ENCODE data around the gene SLC34A2. TPM values are rescaled to one million over a fixed set of nuclear protein-coding genes. Genes with fewer than 3 reads are reported as not detected.
"Not testable (repeated sequence)": the region's sequence is repeated elsewhere in the genome, so short reads cannot be mapped to it uniquely, and the experiment has no call there.

The SLC34A2 gene, protein sequence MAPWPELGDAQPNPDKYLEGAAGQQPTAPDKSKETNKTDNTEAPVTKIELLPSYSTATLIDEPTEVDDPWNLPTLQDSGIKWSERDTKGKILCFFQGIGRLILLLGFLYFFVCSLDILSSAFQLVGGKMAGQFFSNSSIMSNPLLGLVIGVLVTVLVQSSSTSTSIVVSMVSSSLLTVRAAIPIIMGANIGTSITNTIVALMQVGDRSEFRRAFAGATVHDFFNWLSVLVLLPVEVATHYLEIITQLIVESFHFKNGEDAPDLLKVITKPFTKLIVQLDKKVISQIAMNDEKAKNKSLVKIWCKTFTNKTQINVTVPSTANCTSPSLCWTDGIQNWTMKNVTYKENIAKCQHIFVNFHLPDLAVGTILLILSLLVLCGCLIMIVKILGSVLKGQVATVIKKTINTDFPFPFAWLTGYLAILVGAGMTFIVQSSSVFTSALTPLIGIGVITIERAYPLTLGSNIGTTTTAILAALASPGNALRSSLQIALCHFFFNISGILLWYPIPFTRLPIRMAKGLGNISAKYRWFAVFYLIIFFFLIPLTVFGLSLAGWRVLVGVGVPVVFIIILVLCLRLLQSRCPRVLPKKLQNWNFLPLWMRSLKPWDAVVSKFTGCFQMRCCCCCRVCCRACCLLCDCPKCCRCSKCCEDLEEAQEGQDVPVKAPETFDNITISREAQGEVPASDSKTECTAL
- total RNA-seq (not detected), polyA plus RNA-seq (not detected), total RNA-seq (not detected)

DNA sequence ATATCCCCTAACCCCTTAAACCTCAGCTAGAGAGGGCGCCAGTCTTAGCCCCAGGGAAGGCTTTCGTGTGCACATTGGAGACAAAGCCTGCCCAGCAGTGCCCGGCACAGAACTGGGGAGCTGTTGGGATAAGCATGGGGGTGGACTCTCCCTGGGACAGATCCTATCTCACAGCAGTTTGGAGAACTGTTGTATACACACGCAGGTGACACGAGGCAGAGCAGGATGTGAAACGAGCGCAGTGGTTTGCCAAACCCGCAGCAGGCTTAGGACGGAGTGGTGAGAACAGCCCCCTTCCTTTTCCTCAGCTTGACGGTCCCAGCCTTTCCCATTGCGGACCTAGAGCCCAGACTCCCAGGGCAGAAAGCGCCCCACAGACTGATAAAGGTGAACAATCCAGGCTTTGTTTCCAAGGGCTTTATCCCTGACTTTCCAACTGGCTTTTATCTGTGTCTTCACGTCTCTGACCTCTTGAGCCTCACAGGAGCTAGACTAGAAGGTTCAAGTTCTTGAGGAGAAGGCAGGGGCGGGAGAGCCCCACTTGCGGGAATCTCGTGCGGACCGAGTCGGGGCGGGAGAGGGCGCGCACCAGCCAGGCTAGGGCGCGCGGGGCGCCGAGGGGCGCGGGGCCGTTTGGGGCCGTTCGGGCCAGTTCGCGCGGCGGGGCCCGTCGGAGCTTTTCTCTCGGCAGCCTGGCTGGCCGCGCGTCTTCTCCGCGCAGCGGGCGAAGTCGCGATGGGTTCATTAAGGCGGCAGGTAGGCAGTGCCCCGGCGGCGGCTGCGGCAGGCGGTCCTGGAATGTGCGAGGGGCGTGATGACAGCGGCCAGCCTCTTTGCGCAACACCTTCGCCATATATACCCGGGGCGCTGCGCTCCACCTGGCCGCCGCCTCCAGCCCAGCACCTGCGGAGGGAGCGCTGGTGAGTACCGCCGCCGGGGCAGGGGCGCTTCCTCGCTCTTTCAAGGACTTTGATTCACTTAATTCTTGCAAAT lies at the start of gene SLC34A2:
Gene SLC34A2, plus strand, starts transcription at position 881 of the 993 bp plus-strand sequence. CDS start 6,650 bp downstream, outside the sequence.
- H3K27me3 ChIP-seq (ENCODE audit: control insufficient read depth in 2 of 2, insufficient read depth in 2 of 2, low read length in 2 of 2): peaks cover 0 to 3% of the 10 kb centered on the region in 2 donors
- intact Hi-C loops (cut with micrococcal nuclease): no loop called here
- no peaks in the 10 kb centered on the region for H3K9me3 Mint-ChIP-seq
- H3K4me1 Mint-ChIP-seq: peaks cover 0 to 10% (median 5%) of the 10 kb centered on the region in 7 donors
- no peak within 1 kb of the TSS for H3K27ac Mint-ChIP-seq
- no peaks in the 10 kb centered on the region for H3K36me3 Mint-ChIP-seq
- CTCF ChIA-PET: no interaction called here
- POLR2A ChIA-PET: no interaction called here
- no peak within 1 kb of the TSS for H3K27ac ChIP-seq (ENCODE audit: low read depth, low read length)
- DNase-seq: no peak
- H3K4me3 Mint-ChIP-seq: peak within 1 kb of the TSS in 1 of 10 donors; percentile 37
- H3K4me3 ChIP-seq (ENCODE audit: low read length): no peak within 1 kb of the TSS
- no peak for ATAC-seq
- peaks cover 21 to 40% (median 32%) of the 10 kb centered on the region in 5 donors for H3K27me3 Mint-ChIP-seq
- H3K9me3 ChIP-seq (ENCODE audit: control insufficient read depth in 2 of 3, low read length in 3 of 3): no peaks in the 10 kb centered on the region
- no peaks in the 10 kb centered on the region for H3K4me1 ChIP-seq (ENCODE audit: control insufficient read depth in 2 of 2, insufficient read depth in 2 of 2, low read length in 2 of 2)
- H3K36me3 ChIP-seq (ENCODE audit: control insufficient read depth in 2 of 3, insufficient read depth in 3 of 3, low read length in 3 of 3): no peaks in the 10 kb centered on the region

DNA sequence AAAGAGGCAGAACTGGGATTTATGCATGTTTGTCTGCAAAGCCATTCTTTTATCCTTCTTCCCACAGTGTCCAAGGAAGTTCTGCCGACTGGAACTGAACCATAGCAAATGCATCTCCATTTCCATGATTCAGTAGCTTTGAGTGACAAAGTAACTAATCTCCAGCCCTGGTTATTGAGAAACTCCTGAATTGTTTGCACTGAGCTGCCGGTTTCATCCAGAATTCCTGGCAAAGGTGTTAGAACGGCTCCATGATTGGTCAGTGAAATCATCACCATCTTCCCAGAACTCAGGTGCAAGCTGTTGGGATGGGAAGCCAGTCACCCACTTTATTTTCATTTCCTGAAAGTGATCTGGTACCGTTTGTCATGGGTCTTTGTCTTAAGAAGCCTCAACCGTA lies 47.0 kb upstream of the SLC34A2 start:
- peaks cover 0 to 4% (median 0%) of the 10 kb centered on the region in 11 donors for H3K9me3 Mint-ChIP-seq
- peaks cover 0 to 8% (median 6%) of the 10 kb centered on the region in 5 donors for H3K27me3 Mint-ChIP-seq
- CTCF ChIA-PET: no interaction called here

DNA sequence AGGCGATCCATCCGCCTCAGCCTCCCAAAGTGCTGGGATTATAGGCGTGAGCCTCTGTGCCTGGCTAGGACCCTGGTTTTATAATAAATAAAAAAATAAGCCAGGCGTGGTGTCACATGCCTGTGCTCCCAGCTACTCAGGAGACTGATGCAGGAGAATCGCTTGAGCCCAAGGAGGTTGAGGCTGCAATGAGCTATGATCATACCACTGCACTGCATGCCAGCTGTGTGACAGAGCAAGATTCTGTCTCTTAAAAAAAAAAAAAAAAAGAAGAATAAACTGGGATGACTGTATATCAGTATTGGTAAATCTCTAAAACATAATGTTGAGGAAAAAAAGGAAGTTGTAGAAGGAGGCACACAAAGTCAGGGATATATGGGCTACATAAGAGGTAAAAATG lies 45.7 kb upstream of the SLC34A2 start:
- peaks cover 0 to 2% (median 0%) of the 10 kb centered on the region in 5 donors for H3K36me3 Mint-ChIP-seq
- POLR2A ChIA-PET: no interaction called here
- Histone ChIP-seq H3K4me3 (ENCODE audit: low read length) (no peak overlapping the region), H3K36me3 (ENCODE audit: control insufficient read depth in 2 of 3, insufficient read depth in 3 of 3, low read length in 3 of 3) (no peaks in the 10 kb centered on the region), H3K4me1 (ENCODE audit: control insufficient read depth in 2 of 2, insufficient read depth in 2 of 2, low read length in 2 of 2) (no peaks in the 10 kb centered on the region), H3K27me3 (ENCODE audit: control insufficient read depth in 2 of 2, insufficient read depth in 2 of 2, low read length in 2 of 2) (no peaks in the 10 kb centered on the region), H3K27ac (ENCODE audit: low read depth, low read length) (no peak overlapping the region), H3K9me3 (ENCODE audit: control insufficient read depth in 2 of 3, low read length in 3 of 3) (no peaks in the 10 kb centered on the region)
- intact Hi-C loops (cut with micrococcal nuclease): no loop called here
- H3K9me3 Mint-ChIP-seq: peaks cover 0 to 4% (median 0%) of the 10 kb centered on the region in 11 donors
- CTCF ChIA-PET: no interaction called here
- no peak overlapping the region for H3K27ac Mint-ChIP-seq
- peaks cover 0 to 7% (median 1%) of the 10 kb centered on the region in 5 donors for H3K27me3 Mint-ChIP-seq
- ATAC-seq (no peak), DNase-seq (no peak)
- peaks cover 0 to 2% (median 0%) of the 10 kb centered on the region in 7 donors for H3K4me1 Mint-ChIP-seq
- H3K4me3 Mint-ChIP-seq: no peak overlapping the region

More for the DNA sequence above, 47.0 kb upstream of the SLC34A2 start:
- POLR2A ChIA-PET: no interaction called here
- Mint-ChIP-seq H3K4me3 (no peak overlapping the region), H3K36me3 (peaks cover 0 to 4% (median 0%) of the 10 kb centered on the region in 5 donors), H3K27ac (no peak overlapping the region), H3K4me1 (peaks cover 0 to 2% (median 0%) of the 10 kb centered on the region in 7 donors)
- no peaks in the 10 kb centered on the region for H3K9me3 ChIP-seq (ENCODE audit: control insufficient read depth in 2 of 3, low read length in 3 of 3)
- H3K4me3 ChIP-seq (ENCODE audit: low read length): no peak overlapping the region
- no peak overlapping the region for H3K27ac ChIP-seq (ENCODE audit: low read depth, low read length)
- intact Hi-C loops (cut with micrococcal nuclease): no loop called here
- H3K27me3 ChIP-seq (ENCODE audit: control insufficient read depth in 2 of 2, insufficient read depth in 2 of 2, low read length in 2 of 2): no peaks in the 10 kb centered on the region
- no peak for DNase-seq
- no peaks in the 10 kb centered on the region for H3K4me1 ChIP-seq (ENCODE audit: control insufficient read depth in 2 of 2, insufficient read depth in 2 of 2, low read length in 2 of 2)
- no peaks in the 10 kb centered on the region for H3K36me3 ChIP-seq (ENCODE audit: control insufficient read depth in 2 of 3, insufficient read depth in 3 of 3, low read length in 3 of 3)
- ATAC-seq: no peak

DNA sequence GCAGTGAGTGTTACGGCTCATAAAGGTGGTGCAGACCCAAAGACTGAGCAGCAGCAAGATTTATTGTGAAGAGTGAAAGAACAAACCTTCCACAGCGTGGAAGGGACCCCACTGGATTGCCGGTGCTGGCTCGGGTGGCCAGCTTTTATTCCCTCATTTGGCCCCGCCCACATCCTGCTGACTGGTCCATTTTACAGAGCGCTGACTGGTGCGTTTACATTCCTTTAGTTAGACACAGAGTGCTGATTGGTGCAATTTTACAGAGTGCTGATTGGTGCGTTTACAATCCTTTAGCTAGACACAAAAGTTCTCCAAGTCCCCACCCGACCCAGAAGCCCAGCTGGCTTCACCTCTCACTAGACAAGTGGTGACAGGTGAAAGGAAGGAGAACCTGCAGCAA lies 42.0 kb upstream of the SLC34A2 start:
- H3K4me3 ChIP-seq (ENCODE audit: low read length); ATAC-seq; intact Hi-C loops (cut with micrococcal nuclease); H3K4me1 Mint-ChIP-seq; H3K9me3 ChIP-seq (ENCODE audit: control insufficient read depth in 2 of 3, low read length in 3 of 3); H3K9me3 Mint-ChIP-seq; H3K36me3 Mint-ChIP-seq; POLR2A ChIA-PET; H3K27me3 Mint-ChIP-seq; H3K27ac ChIP-seq (ENCODE audit: low read depth, low read length); H3K4me3 Mint-ChIP-seq; CTCF ChIA-PET; H3K36me3 ChIP-seq (ENCODE audit: control insufficient read depth in 2 of 3, insufficient read depth in 3 of 3, low read length in 3 of 3); H3K4me1 ChIP-seq (ENCODE audit: control insufficient read depth in 2 of 2, insufficient read depth in 2 of 2, low read length in 2 of 2); DNase-seq; H3K27ac Mint-ChIP-seq; H3K27me3 ChIP-seq (ENCODE audit: control insufficient read depth in 2 of 2, insufficient read depth in 2 of 2, low read length in 2 of 2): not testable (repeated sequence)

DNA sequence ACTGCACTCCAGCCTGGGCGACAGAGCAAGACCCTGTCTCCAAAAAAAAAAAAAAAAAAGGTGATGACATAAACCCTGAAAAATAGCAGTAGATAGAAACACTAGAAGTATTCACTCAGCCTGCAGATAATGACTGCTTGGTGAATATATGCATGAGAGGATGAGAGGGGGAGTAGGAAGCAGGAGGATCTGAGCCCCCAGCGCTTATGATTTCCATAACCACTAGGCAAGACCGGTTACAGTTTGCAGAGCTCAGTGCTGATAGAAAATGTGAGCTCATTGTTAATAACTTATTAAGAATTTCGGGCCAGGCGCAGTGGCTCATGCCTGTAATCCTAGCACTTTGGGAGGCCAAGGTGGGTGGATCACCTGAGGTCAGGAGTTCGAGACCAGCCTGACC lies 40.8 kb upstream of the SLC34A2 start:
- H3K27ac ChIP-seq (ENCODE audit: low read depth, low read length): no peak overlapping the region
- Mint-ChIP-seq H3K9me3 (peaks cover 0 to 5% (median 0%) of the 10 kb centered on the region in 11 donors), H3K36me3 (no peaks in the 10 kb centered on the region), H3K4me3 (no peak overlapping the region), H3K4me1 (no peaks in the 10 kb centered on the region), H3K27ac (no peak overlapping the region), H3K27me3 (no peaks in the 10 kb centered on the region)
- ChIA-PET CTCF (no interaction called here), POLR2A (no interaction called here)
- H3K4me1 ChIP-seq (ENCODE audit: control insufficient read depth in 2 of 2, insufficient read depth in 2 of 2, low read length in 2 of 2): no peaks in the 10 kb centered on the region
- no peak for DNase-seq
- no peaks in the 10 kb centered on the region for H3K27me3 ChIP-seq (ENCODE audit: control insufficient read depth in 2 of 2, insufficient read depth in 2 of 2, low read length in 2 of 2)
- intact Hi-C loops (cut with micrococcal nuclease): no loop called here
- no peak for ATAC-seq
- no peaks in the 10 kb centered on the region for H3K9me3 ChIP-seq (ENCODE audit: control insufficient read depth in 2 of 3, low read length in 3 of 3)
- H3K36me3 ChIP-seq (ENCODE audit: control insufficient read depth in 2 of 3, insufficient read depth in 3 of 3, low read length in 3 of 3): no peaks in the 10 kb centered on the region
- no peak overlapping the region for H3K4me3 ChIP-seq (ENCODE audit: low read length)

DNA sequence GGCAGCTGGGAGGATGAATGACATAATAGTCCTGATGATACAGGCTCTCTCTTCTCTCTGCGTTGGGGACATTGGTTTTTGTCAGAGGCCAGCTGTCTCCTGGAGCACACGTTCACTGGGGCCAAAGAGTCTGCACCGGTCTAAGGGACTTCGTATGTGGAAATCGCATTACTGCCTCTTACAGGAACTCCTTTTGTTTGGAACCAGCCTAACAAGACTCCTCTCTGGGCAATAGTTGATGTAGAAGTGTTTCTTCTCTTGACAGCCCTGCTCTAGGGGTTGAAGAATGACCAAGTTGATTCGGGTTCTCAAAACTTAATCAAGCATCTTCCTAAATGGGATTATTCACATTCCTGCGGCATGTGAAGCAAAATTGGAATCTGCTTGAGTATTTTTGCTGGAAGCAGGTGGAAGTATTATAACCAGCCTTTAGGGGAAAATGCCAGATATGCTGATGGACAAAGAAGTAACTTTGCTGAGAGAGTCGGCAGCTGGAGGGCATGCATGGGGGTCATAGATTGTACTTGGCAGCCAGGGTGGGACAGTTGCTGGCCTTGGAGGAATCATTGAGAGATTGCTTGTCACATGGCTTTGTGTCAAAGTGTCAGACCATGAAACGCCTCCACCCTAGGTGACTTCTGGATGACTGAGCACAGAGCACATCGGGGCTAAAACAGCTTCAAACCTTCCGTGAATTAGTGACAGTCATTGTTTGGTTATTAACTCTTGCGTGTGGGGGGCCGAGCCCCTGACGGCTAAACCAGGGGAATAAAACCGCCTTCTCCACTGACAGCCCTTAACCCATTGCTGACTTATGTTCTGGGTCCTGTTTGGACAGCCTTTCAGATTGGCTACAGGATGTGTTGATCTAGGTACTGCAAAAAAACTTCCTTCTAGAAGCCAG lies 34.4 kb upstream of the SLC34A2 start:
- Histone ChIP-seq H3K27me3 (ENCODE audit: control insufficient read depth in 2 of 2, insufficient read depth in 2 of 2, low read length in 2 of 2) (no peaks in the 10 kb centered on the region), H3K4me3 (ENCODE audit: low read length) (no peak overlapping the region), H3K9me3 (ENCODE audit: control insufficient read depth in 2 of 3, low read length in 3 of 3) (no peaks in the 10 kb centered on the region), H3K4me1 (ENCODE audit: control insufficient read depth in 2 of 2, insufficient read depth in 2 of 2, low read length in 2 of 2) (no peaks in the 10 kb centered on the region), H3K36me3 (ENCODE audit: control insufficient read depth in 2 of 3, insufficient read depth in 3 of 3, low read length in 3 of 3) (no peaks in the 10 kb centered on the region), H3K27ac (ENCODE audit: low read depth, low read length) (no peak overlapping the region)
- POLR2A ChIA-PET: no interaction called here
- intact Hi-C loops (cut with micrococcal nuclease): no loop called here
- no peak for ATAC-seq
- Mint-ChIP-seq H3K4me1 (no peaks in the 10 kb centered on the region), H3K36me3 (no peaks in the 10 kb centered on the region), H3K9me3 (no peaks in the 10 kb centered on the region), H3K27me3 (peaks cover 8 to 20% (median 15%) of the 10 kb centered on the region in 5 donors), H3K4me3 (no peak overlapping the region), H3K27ac (no peak overlapping the region)
- CTCF ChIA-PET: no interaction called here
- no peak for DNase-seq

Measured in naive thymus-derived CD4-positive, alpha-beta T cell (primary cell).